Astrocyte (in vitro differentiated cells and primary cell): Measurements from ENCODE around the gene FHIT.

ENCODE experiments used
- EZH2 ChIP-seq: IDR thresholded peaks from 2 replicates; pipeline ENCODE4 v1.6.1; 2012; ENCODE audit warnings: mild to moderate bottlenecking, low read length, inconsistent platforms; ENCODE audit not compliant: insufficient read depth
- TF ChIP-seq, protein P1 (sequence below): IDR thresholded peaks from 2 replicates; pipeline ENCODE4 v1.5.1; 2011; ENCODE audit warnings: low read depth, mild to moderate bottlenecking, inconsistent platforms, low read length, moderate library complexity; ENCODE audit not compliant: insufficient read depth

DNA sequence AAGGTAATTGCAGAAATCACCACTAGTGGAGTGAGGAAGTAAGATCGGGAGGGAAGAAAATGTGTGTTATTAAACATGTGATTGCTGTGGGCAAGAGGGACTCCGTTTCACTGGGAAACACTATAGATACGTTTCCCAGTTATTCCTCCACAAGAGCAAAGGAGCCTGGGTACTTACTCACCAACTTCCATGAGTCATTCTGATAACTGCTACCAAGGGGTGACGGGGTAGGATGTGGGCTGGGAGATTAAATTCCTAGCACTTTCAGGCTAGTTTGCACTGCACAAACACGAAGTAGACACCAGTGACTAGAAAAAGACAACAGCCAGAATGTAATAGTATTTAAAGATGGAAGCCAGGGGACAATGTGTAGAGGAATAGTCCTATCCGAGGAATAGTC, 1388.6 kb downstream of the FHIT start:
- TF ChIP-seq, protein P1, sequence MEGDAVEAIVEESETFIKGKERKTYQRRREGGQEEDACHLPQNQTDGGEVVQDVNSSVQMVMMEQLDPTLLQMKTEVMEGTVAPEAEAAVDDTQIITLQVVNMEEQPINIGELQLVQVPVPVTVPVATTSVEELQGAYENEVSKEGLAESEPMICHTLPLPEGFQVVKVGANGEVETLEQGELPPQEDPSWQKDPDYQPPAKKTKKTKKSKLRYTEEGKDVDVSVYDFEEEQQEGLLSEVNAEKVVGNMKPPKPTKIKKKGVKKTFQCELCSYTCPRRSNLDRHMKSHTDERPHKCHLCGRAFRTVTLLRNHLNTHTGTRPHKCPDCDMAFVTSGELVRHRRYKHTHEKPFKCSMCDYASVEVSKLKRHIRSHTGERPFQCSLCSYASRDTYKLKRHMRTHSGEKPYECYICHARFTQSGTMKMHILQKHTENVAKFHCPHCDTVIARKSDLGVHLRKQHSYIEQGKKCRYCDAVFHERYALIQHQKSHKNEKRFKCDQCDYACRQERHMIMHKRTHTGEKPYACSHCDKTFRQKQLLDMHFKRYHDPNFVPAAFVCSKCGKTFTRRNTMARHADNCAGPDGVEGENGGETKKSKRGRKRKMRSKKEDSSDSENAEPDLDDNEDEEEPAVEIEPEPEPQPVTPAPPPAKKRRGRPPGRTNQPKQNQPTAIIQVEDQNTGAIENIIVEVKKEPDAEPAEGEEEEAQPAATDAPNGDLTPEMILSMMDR = no peak
- no peak for TF ChIP-seq EZH2
